Body of pancreas (tissue), 4 donors: ENCODE results near the gene PARP8.

Experiments used
- POLR2A ChIP-seq, 3 donors: fragments of 450-650 bp; IDR thresholded peaks; one replicate each; pipeline ENCODE4 v1.6.1; 2016; ENCODE audit warnings: antibody characterized with exemption in 3 of 3, mild to moderate bottlenecking in 2 of 3
- TF ChIP-seq, protein P1 (sequence below), 7 experiments: fragments of 450-650 bp in 4 of 7; fragments of 200-600 bp in 3 of 7; sonication (generic) in 3 of 7; IDR thresholded peaks; one replicate each; pipeline ENCODE4 v1.5.1; 2016 to 2019; ENCODE audit warnings: antibody characterized with exemption in 7 of 7

DNA sequence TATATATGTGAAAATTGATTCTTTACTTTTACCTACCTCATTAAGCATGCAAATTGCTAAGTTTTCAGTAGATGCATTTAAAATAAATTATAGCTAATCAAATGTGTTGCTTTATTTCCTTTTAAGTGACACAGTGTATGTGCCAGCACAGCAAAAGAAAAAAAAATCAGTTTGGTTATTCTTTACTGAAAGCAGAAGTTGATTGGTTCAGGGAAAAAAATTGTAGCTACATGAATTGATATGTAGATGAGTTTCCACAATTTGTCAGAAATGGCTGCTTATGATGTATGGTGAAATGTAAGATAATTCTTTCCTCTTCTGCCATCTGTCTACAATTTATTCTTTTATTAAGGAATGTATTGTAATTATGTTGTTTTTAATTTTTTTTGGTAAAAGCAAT, 57.8 kb downstream of the PARP8 start:
- TF ChIP-seq, protein P1, sequence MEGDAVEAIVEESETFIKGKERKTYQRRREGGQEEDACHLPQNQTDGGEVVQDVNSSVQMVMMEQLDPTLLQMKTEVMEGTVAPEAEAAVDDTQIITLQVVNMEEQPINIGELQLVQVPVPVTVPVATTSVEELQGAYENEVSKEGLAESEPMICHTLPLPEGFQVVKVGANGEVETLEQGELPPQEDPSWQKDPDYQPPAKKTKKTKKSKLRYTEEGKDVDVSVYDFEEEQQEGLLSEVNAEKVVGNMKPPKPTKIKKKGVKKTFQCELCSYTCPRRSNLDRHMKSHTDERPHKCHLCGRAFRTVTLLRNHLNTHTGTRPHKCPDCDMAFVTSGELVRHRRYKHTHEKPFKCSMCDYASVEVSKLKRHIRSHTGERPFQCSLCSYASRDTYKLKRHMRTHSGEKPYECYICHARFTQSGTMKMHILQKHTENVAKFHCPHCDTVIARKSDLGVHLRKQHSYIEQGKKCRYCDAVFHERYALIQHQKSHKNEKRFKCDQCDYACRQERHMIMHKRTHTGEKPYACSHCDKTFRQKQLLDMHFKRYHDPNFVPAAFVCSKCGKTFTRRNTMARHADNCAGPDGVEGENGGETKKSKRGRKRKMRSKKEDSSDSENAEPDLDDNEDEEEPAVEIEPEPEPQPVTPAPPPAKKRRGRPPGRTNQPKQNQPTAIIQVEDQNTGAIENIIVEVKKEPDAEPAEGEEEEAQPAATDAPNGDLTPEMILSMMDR (IDR thresholded peaks at IDR 0.05), result no peak
- TF ChIP-seq POLR2A (IDR thresholded peaks at IDR 0.05), result no peak
